Sigmoid colon (tissue), 7 donors: ENCODE results near the gene CDK14. TPM values are rescaled to one million over a fixed set of nuclear protein-coding genes. Genes with fewer than 3 reads are reported as not detected.

Source experiments
- DNase-seq: peaks from one replicate; pipeline ENCODE4 v3.0.0-alpha.2; 2019
- H3K27ac ChIP-seq, 4 donors: fragments of 200-600 bp; sonication (generic); one replicate each; pipeline ENCODE4 v1.5.1; 2016 to 2019; ENCODE audit warnings: mild to moderate bottlenecking in 1 of 4
- H3K27me3 ChIP-seq, 3 donors: fragments of 200-600 bp; sonication (generic); one replicate each; pipeline ENCODE4 v1.5.1; 2019; ENCODE audit warnings: mild to moderate bottlenecking in 1 of 3
- H3K36me3 ChIP-seq, 4 donors: fragments of 200-600 bp; sonication (generic); one replicate each; pipeline ENCODE4 v1.5.1; 2016 to 2019
- H3K4me1 ChIP-seq, 4 donors: fragments of 200-600 bp; sonication (generic); one replicate each; pipeline ENCODE4 v1.5.1; 2017 to 2019
- H3K4me3 ChIP-seq, 4 donors: fragments of 200-600 bp; sonication (generic); one replicate each; pipeline ENCODE4 v1.5.1; 2017 to 2019; ENCODE audit warnings: mild to moderate bottlenecking in 2 of 4, moderate library complexity in 1 of 4
- H3K9me3 ChIP-seq, 4 donors: fragments of 200-600 bp in 3 of 4; sonication (generic) in 3 of 4; one replicate each; pipeline versions ENCODE4 v1.5.1 to v1.6.1; 2013 to 2019
- EP300 ChIP-seq, 4 donors: sonication (generic); formaldehyde crosslinking; IDR thresholded peaks; one replicate each; pipeline ENCODE4 v1.6.1; 2017; ENCODE audit warnings: antibody characterized with exemption in 4 of 4
- POLR2A ChIP-seq, 2 donors: fragments of 450-650 bp; IDR thresholded peaks; one replicate each; pipeline ENCODE4 v1.6.1; 2016; ENCODE audit warnings: antibody characterized with exemption in 2 of 2, mild to moderate bottlenecking in 2 of 2, moderate library complexity in 2 of 2
- POLR2AphosphoS5 ChIP-seq, 4 donors: sonication (generic); formaldehyde crosslinking; IDR thresholded peaks; one replicate each; pipeline ENCODE4 v1.6.1; 2017; ENCODE audit warnings: antibody characterized with exemption in 4 of 4
- WGBS, 2 donors: extraction: QIAGEN DNeasy Blood & Tissue Kit; methylation state at CpG; one replicate each; pipeline ENCODE4 v1.1.7; 2013; 5-methylcytosine and 5-hydroxymethylcytosine counted together
- intact Hi-C: fragments of 100-400 bp; cut with DNase I; formaldehyde crosslinking; loops from one replicate; pipeline ENCODE4 v1.15.1; 2023
- polyA plus RNA-seq, 3 donors: library from polyadenylated mRNA; stranded (reverse); fragments of 200-250 nt; gene quantifications; one replicate each; pipeline ENCODE4 v1.2.3, GENCODE V29; 2013
- total RNA-seq, 4 donors: library from RNA; depleted of rRNA; stranded (reverse); fragments of >200 nt; gene quantifications; one replicate each; pipeline ENCODE4 v1.1.0, GENCODE V29; 2016
- TF ChIP-seq, protein P1 (sequence below), 4 experiments: fragments of 450-650 bp in 3 of 4; fragments of 200-600 bp in 1 of 4; IDR thresholded peaks; one replicate each; pipeline ENCODE4 v1.5.1; 2016 to 2019; ENCODE audit warnings: antibody characterized with exemption in 4 of 4, mild to moderate bottlenecking in 3 of 4, moderate library complexity in 2 of 4
- donor health status: healthy with polysubstance abuse.
- donor health status: Bipolar disorder and iron deficiency.
- donor health status: healthy.

The CDK14 gene
- total and polyA plus RNA-seq, 7 donors, result 0.92 to 19.3 (median 11.1) TPM

DNA sequence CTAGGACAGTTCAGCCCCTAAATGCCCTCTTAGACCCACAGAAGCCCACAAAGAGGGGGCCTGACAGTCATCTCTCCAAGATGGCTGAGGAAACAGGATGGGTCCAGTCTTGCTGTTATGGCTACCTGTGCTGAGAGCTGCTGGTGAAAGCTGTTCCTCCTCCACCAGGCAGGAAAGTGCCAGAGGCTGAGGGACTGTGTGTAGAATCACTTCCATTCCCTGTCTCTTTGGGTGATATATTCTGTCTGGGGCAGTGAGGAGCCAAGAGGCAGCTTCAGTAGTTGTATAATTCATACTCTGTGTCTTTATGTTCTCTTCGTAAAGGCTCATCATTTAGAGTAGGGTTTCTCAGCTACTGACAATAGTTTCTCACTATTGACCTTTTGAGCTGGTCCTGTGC is 425.8 kb downstream of the CDK14 start:
- TF ChIP-seq POLR2A (IDR thresholded peaks at IDR 0.05) (no peak), POLR2AphosphoS5 (IDR thresholded peaks at IDR 0.05) (no peak), EP300 (IDR thresholded peaks at IDR 0.05) (no peak)
- TF ChIP-seq, protein P1, sequence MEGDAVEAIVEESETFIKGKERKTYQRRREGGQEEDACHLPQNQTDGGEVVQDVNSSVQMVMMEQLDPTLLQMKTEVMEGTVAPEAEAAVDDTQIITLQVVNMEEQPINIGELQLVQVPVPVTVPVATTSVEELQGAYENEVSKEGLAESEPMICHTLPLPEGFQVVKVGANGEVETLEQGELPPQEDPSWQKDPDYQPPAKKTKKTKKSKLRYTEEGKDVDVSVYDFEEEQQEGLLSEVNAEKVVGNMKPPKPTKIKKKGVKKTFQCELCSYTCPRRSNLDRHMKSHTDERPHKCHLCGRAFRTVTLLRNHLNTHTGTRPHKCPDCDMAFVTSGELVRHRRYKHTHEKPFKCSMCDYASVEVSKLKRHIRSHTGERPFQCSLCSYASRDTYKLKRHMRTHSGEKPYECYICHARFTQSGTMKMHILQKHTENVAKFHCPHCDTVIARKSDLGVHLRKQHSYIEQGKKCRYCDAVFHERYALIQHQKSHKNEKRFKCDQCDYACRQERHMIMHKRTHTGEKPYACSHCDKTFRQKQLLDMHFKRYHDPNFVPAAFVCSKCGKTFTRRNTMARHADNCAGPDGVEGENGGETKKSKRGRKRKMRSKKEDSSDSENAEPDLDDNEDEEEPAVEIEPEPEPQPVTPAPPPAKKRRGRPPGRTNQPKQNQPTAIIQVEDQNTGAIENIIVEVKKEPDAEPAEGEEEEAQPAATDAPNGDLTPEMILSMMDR (IDR thresholded peaks at IDR 0.05), result no peak
- 90 to 97% methylated on average over 1 of the region's 1 CpG for WGBS, 2 donors
- Histone ChIP-seq H3K4me3 (no peak overlapping the region), H3K27ac (no peak overlapping the region), H3K36me3 (no peaks in the 10 kb centered on the region), H3K27me3 (no peaks in the 10 kb centered on the region), H3K9me3 (no peaks in the 10 kb centered on the region), H3K4me1 (peaks cover 0 to 10% (median 4%) of the 10 kb centered on the region in 4 donors)
- no peak for DNase-seq
- intact Hi-C loops, result no loop called here

DNA sequence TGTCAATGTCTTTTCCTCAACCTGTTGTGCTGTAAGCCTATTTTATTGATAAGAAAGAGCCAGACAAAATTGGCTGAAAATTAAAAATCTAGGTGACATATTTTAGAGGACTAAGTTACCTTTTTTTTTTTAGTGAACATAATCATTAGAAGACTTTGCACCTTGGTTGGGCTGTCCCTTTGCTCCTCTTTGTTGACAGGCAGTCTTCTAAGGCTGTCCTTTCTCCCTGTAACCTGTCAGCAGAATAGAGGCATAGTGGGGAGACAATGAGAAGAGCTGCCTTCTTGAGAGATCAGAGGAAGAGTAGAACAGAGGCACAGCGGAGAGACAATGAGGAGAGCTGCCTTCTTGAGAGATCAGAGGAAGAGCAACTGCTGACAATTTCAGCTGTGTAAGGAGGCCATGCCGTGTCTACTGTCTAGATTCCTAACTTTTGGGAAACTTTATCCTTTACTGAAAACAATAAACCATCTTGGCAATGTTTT is 429.8 kb downstream of the CDK14 start:
- DNase-seq, result no peak
- TF ChIP-seq, protein P1 (IDR thresholded peaks at IDR 0.05), result no peak
- TF ChIP-seq POLR2AphosphoS5 (IDR thresholded peaks at IDR 0.05) (no peak), EP300 (IDR thresholded peaks at IDR 0.05) (no peak), POLR2A (IDR thresholded peaks at IDR 0.05) (no peak)
- intact Hi-C loops, result no loop called here

DNA sequence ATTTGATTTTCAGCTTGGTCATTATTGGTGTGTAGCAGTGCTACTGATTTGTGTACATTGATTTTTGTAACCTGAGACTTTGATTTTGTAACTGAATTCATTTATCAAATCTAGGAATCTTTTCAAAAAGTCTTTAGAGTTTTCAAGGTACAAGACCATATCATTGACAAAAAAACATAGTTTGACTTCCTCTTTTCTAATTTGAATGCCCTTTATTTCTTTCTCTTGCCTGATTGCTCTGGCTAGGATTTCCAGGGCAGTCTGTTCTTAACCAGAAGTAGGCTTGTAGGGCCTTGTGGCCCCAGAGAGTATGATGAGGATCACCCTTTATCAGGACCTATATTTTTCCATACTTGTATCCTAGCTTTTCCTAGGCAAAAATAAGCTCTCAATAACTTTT is 433.6 kb downstream of the CDK14 start:
- H3K36me3 ChIP-seq, result no peaks in the 10 kb centered on the region
- no peak overlapping the region for H3K27ac ChIP-seq
- no peak overlapping the region for H3K4me3 ChIP-seq
- no peaks in the 10 kb centered on the region for H3K9me3 ChIP-seq
- TF ChIP-seq EP300 (IDR thresholded peaks at IDR 0.05) (no peak), POLR2A (IDR thresholded peaks at IDR 0.05) (no peak), POLR2AphosphoS5 (IDR thresholded peaks at IDR 0.05) (no peak)
- TF ChIP-seq, protein P1 (IDR thresholded peaks at IDR 0.05), result no peak
- no peaks in the 10 kb centered on the region for H3K27me3 ChIP-seq
- intact Hi-C loops, result loop anchor here (5.0 to 10.0 kb wide), 2 partner anchors 435 to 472 kb away; partner anchors contain the start of gene CDK14
- DNase-seq, result no peak
- H3K4me1 ChIP-seq, result no peaks in the 10 kb centered on the region

More for the DNA sequence above, 429.8 kb downstream of the CDK14 start:
- no peak overlapping the region for H3K4me3 ChIP-seq
- H3K9me3 ChIP-seq, result no peaks in the 10 kb centered on the region
- H3K27ac ChIP-seq, result no peak overlapping the region
- peaks cover 0 to 10% (median 3%) of the 10 kb centered on the region in 4 donors for H3K4me1 ChIP-seq
- H3K36me3 ChIP-seq, result no peaks in the 10 kb centered on the region
- WGBS, 2 donors, result 89 to 92% methylated on average over 2 of the region's 2 CpGs
- no peaks in the 10 kb centered on the region for H3K27me3 ChIP-seq

DNA sequence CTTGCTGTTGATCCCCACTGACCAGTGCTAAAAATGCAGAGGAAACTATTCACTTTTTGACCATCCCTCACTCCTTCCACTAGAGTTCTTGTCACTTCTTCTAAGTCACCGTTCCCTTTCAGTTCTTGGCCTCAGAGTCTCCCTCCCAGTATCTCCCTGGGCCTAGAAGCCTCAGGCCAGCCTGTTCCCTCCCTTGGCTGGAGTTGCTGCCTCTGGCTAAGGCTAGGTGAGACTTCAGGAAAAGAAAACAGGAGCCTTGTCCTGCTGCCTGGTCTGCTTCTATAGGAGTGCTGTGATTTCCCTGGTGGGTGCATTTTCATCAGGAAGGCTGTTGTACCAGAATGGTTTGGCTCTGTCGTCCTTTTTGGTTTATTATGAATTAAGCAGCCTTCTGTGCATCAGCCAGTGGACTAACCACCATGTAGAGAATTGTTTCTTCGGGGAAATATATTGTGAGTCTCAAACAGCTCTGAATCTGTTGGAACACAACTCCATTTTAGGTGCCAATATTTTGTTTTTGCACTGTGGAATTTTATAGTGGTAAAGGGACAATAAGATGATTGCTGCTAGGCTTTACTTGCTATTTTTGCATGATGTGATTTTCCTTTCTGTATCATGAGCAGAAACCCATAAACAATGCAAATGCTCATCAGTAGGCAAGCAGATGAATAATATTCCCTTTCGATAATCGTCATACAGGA is 434.7 kb downstream of the CDK14 start:
- Histone ChIP-seq H3K4me1 (no peaks in the 10 kb centered on the region), H3K27me3 (no peaks in the 10 kb centered on the region), H3K36me3 (no peaks in the 10 kb centered on the region), H3K27ac (no peak overlapping the region), H3K4me3 (no peak overlapping the region), H3K9me3 (no peaks in the 10 kb centered on the region)
- WGBS, 2 donors, result 81 to 88% methylated on average over 5 of the region's 5 CpGs
- TF ChIP-seq EP300 (IDR thresholded peaks at IDR 0.05) (no peak), POLR2A (IDR thresholded peaks at IDR 0.05) (no peak), POLR2AphosphoS5 (IDR thresholded peaks at IDR 0.05) (no peak)
- TF ChIP-seq, protein P1 (IDR thresholded peaks at IDR 0.05), result no peak
- no peak for DNase-seq
- intact Hi-C loops, result loop anchor here (5.0 to 10.0 kb wide), 2 partner anchors 436 to 474 kb away; partner anchors contain the start of gene CDK14
